Breast epithelium (tissue), 4 donors: Measurements from ENCODE around the gene P2RY2. TPM values are rescaled to one million over a fixed set of nuclear protein-coding genes. Genes with fewer than 3 reads are reported as not detected.

Experiments used
- DNase-seq, 2 donors: peaks; one replicate each; pipeline ENCODE4 v3.0.0-alpha.2; 2019; ENCODE audit warnings: low spot score in 2 of 2
- H3K27ac ChIP-seq, 2 donors: fragments of 200-600 bp; sonication (generic) in 1 of 2; one replicate each; pipeline ENCODE4 v1.5.1; 2016 to 2019; ENCODE audit warnings: mild to moderate bottlenecking in 1 of 2
- H3K27me3 ChIP-seq, 2 donors: fragments of 200-600 bp; sonication (generic) in 1 of 2; one replicate each; pipeline versions ENCODE4 v1.5.1 to v1.6.0; 2017 to 2019; ENCODE audit warnings: control low read depth in 1 of 2, mild to moderate bottlenecking in 1 of 2
- H3K36me3 ChIP-seq: fragments of 200-600 bp; one replicate; pipeline ENCODE4 v1.5.1; 2019
- H3K4me1 ChIP-seq, 2 donors: fragments of 200-600 bp; sonication (generic); one replicate each; pipeline ENCODE4 v1.5.1; 2016 to 2019; ENCODE audit warnings: control low read depth in 1 of 2
- H3K4me3 ChIP-seq, 3 donors: fragments of 200-600 bp; sonication (generic); 1 replicate in 2 of 3; 2 replicates in 1 of 3; pipeline ENCODE4 v1.5.1; 2016 to 2019; ENCODE audit warnings: mild to moderate bottlenecking in 3 of 3, moderate library complexity in 2 of 3
- H3K9me3 ChIP-seq, 2 donors: fragments of 200-600 bp; sonication (generic) in 1 of 2; one replicate each; pipeline ENCODE4 v1.5.1; 2016 to 2019; ENCODE audit warnings: control low read depth in 1 of 2
- POLR2A ChIP-seq: fragments of 450-650 bp; IDR thresholded peaks from one replicate; pipeline ENCODE4 v1.6.1; 2016; ENCODE audit warnings: antibody characterized with exemption, mild to moderate bottlenecking, moderate library complexity
- POLR2AphosphoS5 ChIP-seq, 3 donors: sonication (generic); formaldehyde crosslinking; IDR thresholded peaks; one replicate each; pipeline ENCODE4 v1.6.1; 2017; ENCODE audit warnings: antibody characterized with exemption in 3 of 3
- intact Hi-C: fragments of 100-400 bp; cut with DNase I; formaldehyde crosslinking; loops from one replicate; pipeline ENCODE4 v1.15.1; 2023; ENCODE audit warnings: low total_unique reads
- total RNA-seq, 3 donors: library from RNA; depleted of rRNA; stranded (reverse); fragments of >200 nt; gene quantifications; one replicate each; pipeline ENCODE4 v1.1.0, GENCODE V29; 2016
- TF ChIP-seq, protein P1 (sequence below), 3 donors: fragments of 450-650 bp; IDR thresholded peaks; one replicate each; pipeline ENCODE4 v1.5.1; 2016 to 2017; ENCODE audit warnings: antibody characterized with exemption in 3 of 3, mild to moderate bottlenecking in 3 of 3, moderate library complexity in 3 of 3

Gene P2RY2
- total RNA-seq, 3 donors from 2014 or later, result 0.32 to 7.6 (median 5.2) TPM

DNA sequence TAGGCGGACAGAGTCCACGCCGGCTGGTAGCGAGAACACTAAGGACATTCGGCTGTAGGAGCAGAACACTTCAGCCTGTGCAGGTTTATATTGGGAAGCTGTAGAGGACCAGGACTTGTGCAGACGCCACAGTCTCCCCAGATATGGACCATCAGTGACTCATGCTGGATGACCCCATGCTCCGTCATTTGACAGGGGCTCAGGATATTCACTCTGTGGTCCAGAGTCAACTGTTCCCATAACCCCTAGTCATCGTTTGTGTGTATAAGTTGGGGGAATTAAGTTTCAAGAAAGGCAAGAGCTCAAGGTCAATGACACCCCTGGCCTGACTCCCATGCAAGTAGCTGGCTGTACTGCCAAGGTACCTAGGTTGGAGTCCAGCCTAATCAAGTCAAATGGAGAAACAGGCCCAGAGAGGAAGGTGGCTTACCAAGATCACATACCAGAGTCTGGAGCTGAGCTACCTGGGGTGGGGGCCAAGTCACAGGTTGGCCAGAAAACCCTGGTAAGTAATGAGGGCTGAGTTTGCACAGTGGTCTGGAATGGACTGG is 17.2 kb downstream of the P2RY2 start:
- intact Hi-C loops, result no loop called here
- H3K36me3 ChIP-seq, result no peaks in the 10 kb centered on the region
- H3K4me1 ChIP-seq, result no peaks in the 10 kb centered on the region
- H3K27me3 ChIP-seq, result no peaks in the 10 kb centered on the region
- H3K9me3 ChIP-seq, result no peaks in the 10 kb centered on the region
- TF ChIP-seq POLR2AphosphoS5 (IDR thresholded peaks at IDR 0.05), result no peak
- H3K4me3 ChIP-seq, result no peak overlapping the region
- DNase-seq, result no peak
- H3K27ac ChIP-seq, result no peak overlapping the region

DNA sequence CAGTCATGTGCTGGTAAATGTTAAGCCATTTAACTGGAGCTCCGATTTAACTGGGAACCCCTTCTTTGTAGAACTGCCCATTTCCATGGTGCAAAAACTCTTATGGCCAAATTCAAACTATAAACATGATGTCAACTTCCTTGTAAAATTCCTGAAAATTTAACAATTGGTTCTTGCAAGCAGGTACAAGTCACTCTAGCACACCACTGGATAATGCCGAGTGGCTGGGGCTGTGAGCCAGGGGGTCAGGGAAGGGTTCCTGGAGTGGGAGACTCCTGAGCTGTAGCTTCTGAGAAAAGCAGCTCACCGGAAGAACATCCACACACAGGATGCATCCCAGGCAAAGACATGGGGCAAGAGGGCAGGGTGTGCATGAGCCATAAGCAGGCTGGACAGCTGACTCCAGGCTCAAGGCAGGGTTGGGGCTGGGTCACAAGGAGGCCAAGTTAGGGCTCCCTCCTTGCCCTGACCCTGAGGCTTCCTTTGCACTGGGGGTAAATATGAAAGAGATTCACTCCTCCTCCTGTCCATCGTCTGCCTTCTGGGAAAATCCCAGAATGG is 18.2 kb downstream of the P2RY2 start:
- Histone ChIP-seq H3K9me3 (no peaks in the 10 kb centered on the region), H3K4me3 (no peak overlapping the region), H3K27ac (no peak overlapping the region), H3K4me1 (no peaks in the 10 kb centered on the region), H3K36me3 (no peaks in the 10 kb centered on the region), H3K27me3 (no peaks in the 10 kb centered on the region)
- intact Hi-C loops, result no loop called here
- DNase-seq, result no peak
- TF ChIP-seq POLR2AphosphoS5 (IDR thresholded peaks at IDR 0.05) (no peak), POLR2A (no peak)
- TF ChIP-seq, protein P1, sequence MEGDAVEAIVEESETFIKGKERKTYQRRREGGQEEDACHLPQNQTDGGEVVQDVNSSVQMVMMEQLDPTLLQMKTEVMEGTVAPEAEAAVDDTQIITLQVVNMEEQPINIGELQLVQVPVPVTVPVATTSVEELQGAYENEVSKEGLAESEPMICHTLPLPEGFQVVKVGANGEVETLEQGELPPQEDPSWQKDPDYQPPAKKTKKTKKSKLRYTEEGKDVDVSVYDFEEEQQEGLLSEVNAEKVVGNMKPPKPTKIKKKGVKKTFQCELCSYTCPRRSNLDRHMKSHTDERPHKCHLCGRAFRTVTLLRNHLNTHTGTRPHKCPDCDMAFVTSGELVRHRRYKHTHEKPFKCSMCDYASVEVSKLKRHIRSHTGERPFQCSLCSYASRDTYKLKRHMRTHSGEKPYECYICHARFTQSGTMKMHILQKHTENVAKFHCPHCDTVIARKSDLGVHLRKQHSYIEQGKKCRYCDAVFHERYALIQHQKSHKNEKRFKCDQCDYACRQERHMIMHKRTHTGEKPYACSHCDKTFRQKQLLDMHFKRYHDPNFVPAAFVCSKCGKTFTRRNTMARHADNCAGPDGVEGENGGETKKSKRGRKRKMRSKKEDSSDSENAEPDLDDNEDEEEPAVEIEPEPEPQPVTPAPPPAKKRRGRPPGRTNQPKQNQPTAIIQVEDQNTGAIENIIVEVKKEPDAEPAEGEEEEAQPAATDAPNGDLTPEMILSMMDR (IDR thresholded peaks at IDR 0.05), result no peak

DNA sequence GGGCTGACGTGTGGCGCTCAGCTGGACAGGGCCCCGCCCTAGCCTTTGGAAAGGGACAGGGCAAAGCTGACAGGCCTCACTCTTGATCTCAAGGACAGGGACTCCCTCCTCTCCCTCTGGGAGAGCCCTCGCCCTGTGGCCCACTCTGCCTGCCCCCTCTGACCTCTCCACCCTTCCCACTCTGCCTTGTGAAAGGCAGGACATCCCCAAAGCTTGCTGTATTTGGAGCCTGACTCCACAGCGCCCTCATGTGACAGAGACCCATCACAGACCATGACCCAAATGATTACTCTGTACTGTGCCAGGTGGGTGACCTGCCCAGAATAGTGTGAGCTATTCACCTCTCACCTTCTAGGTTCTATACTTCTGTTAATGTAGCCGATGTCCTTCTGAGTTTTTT is 18.8 kb downstream of the P2RY2 start:
- Histone ChIP-seq H3K9me3 (no peaks in the 10 kb centered on the region), H3K4me1 (no peaks in the 10 kb centered on the region), H3K4me3 (no peak overlapping the region), H3K36me3 (no peaks in the 10 kb centered on the region), H3K27me3 (no peaks in the 10 kb centered on the region), H3K27ac (no peak overlapping the region)
- TF ChIP-seq, protein P1 (IDR thresholded peaks at IDR 0.05), result peak in 2 of 3 donors; percentile 30 to 41
- TF ChIP-seq POLR2AphosphoS5 (IDR thresholded peaks at IDR 0.05), result no peak
- no peak for DNase-seq
- intact Hi-C loops, result no loop called here

DNA sequence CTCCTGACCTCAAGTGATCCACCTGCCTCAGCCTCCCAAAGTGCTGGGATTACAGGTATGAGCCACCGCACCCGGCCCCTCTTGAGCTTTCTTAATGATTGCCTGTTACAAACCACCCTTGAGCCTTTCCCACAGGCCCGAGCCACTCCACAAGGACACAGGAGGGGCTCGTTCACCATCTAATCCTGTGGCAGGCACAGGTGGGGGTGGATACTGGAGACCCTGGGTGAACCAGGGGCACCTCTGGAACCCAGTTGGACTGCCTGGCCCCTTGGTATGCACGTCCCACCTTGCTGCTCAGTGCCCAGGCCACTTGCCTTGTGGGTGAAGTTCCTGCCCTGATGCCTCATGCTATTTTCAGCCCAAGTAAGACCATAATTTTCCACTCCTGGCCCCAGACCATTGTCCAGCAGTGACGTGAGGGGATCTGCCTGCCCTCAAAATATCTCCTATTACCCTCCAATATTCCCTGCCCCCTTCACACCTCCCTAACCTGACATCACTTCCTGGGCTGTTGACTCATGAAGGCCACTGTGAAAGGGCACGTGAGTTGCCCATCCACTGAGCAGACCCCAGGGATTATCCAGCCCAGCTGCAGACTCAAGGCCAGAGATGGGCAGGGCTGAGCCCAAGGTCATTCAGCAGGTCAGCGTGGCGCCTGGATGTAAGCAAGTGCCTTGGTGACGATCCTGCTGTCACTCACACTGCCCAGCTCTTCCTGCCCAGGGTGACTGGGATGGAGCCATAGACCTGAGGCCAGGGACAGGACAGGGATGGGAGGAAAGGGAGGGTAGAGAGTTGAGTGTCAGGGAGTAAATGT is 19.6 kb downstream of the P2RY2 start:
- Histone ChIP-seq H3K4me1 (no peaks in the 10 kb centered on the region), H3K27ac (no peak overlapping the region), H3K36me3 (no peaks in the 10 kb centered on the region), H3K9me3 (no peaks in the 10 kb centered on the region), H3K27me3 (no peaks in the 10 kb centered on the region), H3K4me3 (no peak overlapping the region)
- intact Hi-C loops, result no loop called here
- DNase-seq, result no peak
- TF ChIP-seq POLR2AphosphoS5 (IDR thresholded peaks at IDR 0.05) (peak in 1 of 3 donors; percentile 42), POLR2A (no peak)
- TF ChIP-seq, protein P1 (IDR thresholded peaks at IDR 0.05), result no peak

DNA sequence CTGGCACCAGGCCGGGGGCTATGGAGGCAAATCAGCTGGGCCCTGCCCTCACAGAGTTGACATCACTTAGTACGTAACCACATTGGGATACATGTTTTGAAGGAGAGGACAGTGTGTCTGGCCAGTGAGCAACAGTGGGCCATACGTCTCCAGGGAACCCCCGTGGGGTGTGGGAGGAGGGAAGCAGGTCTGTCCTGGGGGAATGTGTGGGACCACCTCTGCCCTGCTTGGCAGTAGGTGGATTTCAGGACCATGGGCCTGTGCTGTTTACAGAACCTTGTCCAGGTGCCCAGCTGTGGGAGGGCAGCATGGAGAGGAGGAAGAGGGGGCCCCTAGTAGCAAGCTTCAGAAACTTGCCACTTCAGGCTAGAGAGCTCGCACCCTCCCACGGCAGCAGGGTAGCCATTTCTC is 21.0 kb downstream of the P2RY2 start:
- TF ChIP-seq POLR2A (no peak), POLR2AphosphoS5 (IDR thresholded peaks at IDR 0.05) (no peak)
- TF ChIP-seq, protein P1 (IDR thresholded peaks at IDR 0.05), result no peak
- H3K4me3 ChIP-seq, result no peak overlapping the region
- H3K27ac ChIP-seq, result no peak overlapping the region
- no peak for DNase-seq
- intact Hi-C loops, result no loop called here
- no peaks in the 10 kb centered on the region for H3K4me1 ChIP-seq
- no peaks in the 10 kb centered on the region for H3K27me3 ChIP-seq
- no peaks in the 10 kb centered on the region for H3K9me3 ChIP-seq
- no peaks in the 10 kb centered on the region for H3K36me3 ChIP-seq
